Measurements from ENCODE around the gene PIGN. TPM values are rescaled to one million over a fixed set of nuclear protein-coding genes. Genes with fewer than 3 reads are reported as not detected.

PIGN gene
- total RNA-seq, 3 donors from 2014 or later (not counting 1 experiment from before 2014, with no cell fraction given) = 12.2 to 21.7 (median 20.1) TPM

GRCh38 chr18:62071071-62071470, 115.8 kb downstream of the PIGN start:
- H3K4me1 ChIP-seq (ENCODE audit: control insufficient read depth, insufficient read depth, low read length) = no peaks in the 10 kb centered on the region
- H3K4me1 Mint-ChIP-seq = no peaks in the 10 kb centered on the region
- H3K27ac ChIP-seq (ENCODE audit: low read length) = no peak overlapping the region
- no peaks in the 10 kb centered on the region for H3K27me3 ChIP-seq (ENCODE audit: control insufficient read depth, insufficient read depth, low read length)
- H3K36me3 ChIP-seq (ENCODE audit: control insufficient read depth, insufficient read depth, low read length) = no peaks in the 10 kb centered on the region
- no peak overlapping the region for H3K4me3 Mint-ChIP-seq
- H3K9me3 Mint-ChIP-seq = no peaks in the 10 kb centered on the region
- no peak for TF ChIP-seq CTCF (IDR thresholded peaks at IDR 0.05)
- H3K9me3 ChIP-seq (ENCODE audit: control insufficient read depth, insufficient read depth, low read length) = no peaks in the 10 kb centered on the region
- 96% methylated on average over 4 of the region's 4 CpGs for WGBS (ENCODE audit: insufficient coverage)
- DNase-seq (no peak), ATAC-seq (no peak)
- intact Hi-C loops (cut with micrococcal nuclease) = no loop called here
- H3K4me3 ChIP-seq (ENCODE audit: low read length) = no peak overlapping the region
- no peaks in the 10 kb centered on the region for H3K27me3 Mint-ChIP-seq (ENCODE audit: low read depth in 2 of 2)
- H3K36me3 Mint-ChIP-seq = no peaks in the 10 kb centered on the region
- no peak overlapping the region for H3K27ac Mint-ChIP-seq

GRCh38 chr18:62070302-62070701, 116.6 kb downstream of the PIGN start:
- no peaks in the 10 kb centered on the region for H3K36me3 ChIP-seq (ENCODE audit: control insufficient read depth, insufficient read depth, low read length)
- H3K27ac ChIP-seq (ENCODE audit: low read length) = no peak overlapping the region
- DNase-seq = no peak
- H3K27me3 ChIP-seq (ENCODE audit: control insufficient read depth, insufficient read depth, low read length) = no peaks in the 10 kb centered on the region
- H3K9me3 Mint-ChIP-seq = no peaks in the 10 kb centered on the region
- no peaks in the 10 kb centered on the region for H3K9me3 ChIP-seq (ENCODE audit: control insufficient read depth, insufficient read depth, low read length)
- H3K27ac Mint-ChIP-seq = no peak overlapping the region
- no peaks in the 10 kb centered on the region for H3K4me1 ChIP-seq (ENCODE audit: control insufficient read depth, insufficient read depth, low read length)
- no peaks in the 10 kb centered on the region for H3K4me1 Mint-ChIP-seq
- H3K4me3 Mint-ChIP-seq = no peak overlapping the region
- WGBS (ENCODE audit: insufficient coverage) = 100% methylated on average over 2 of the region's 2 CpGs
- intact Hi-C loops (cut with micrococcal nuclease) = no loop called here
- ATAC-seq = no peak
- no peak overlapping the region for H3K4me3 ChIP-seq (ENCODE audit: low read length)
- no peaks in the 10 kb centered on the region for H3K27me3 Mint-ChIP-seq (ENCODE audit: low read depth in 2 of 2)
- TF ChIP-seq CTCF (IDR thresholded peaks at IDR 0.05) = no peak
- H3K36me3 Mint-ChIP-seq = no peaks in the 10 kb centered on the region

- H3K27me3 Mint-ChIP-seq (ENCODE audit: low read depth in 2 of 2) = no peaks in the 10 kb centered on the region
- H3K4me1 Mint-ChIP-seq = no peaks in the 10 kb centered on the region
- no peaks in the 10 kb centered on the region for H3K9me3 Mint-ChIP-seq
- H3K4me3 ChIP-seq (ENCODE audit: low read length) = no peak overlapping the region
- ATAC-seq (no peak), DNase-seq (no peak)
- WGBS (ENCODE audit: insufficient coverage) = 100% methylated on average over 1 of the region's 2 CpGs
- H3K4me3 Mint-ChIP-seq = no peak overlapping the region
- H3K4me1 ChIP-seq (ENCODE audit: control insufficient read depth, insufficient read depth, low read length) = no peaks in the 10 kb centered on the region
- intact Hi-C loops (cut with micrococcal nuclease) = no loop called here
- H3K27ac Mint-ChIP-seq = no peak overlapping the region
- no peaks in the 10 kb centered on the region for H3K36me3 ChIP-seq (ENCODE audit: control insufficient read depth, insufficient read depth, low read length)
- H3K9me3 ChIP-seq (ENCODE audit: control insufficient read depth, insufficient read depth, low read length) = no peaks in the 10 kb centered on the region
- no peaks in the 10 kb centered on the region for H3K36me3 Mint-ChIP-seq
- no peak overlapping the region for H3K27ac ChIP-seq (ENCODE audit: low read length)
- TF ChIP-seq CTCF (IDR thresholded peaks at IDR 0.05) = no peak
- H3K27me3 ChIP-seq (ENCODE audit: control insufficient read depth, insufficient read depth, low read length) = no peaks in the 10 kb centered on the region
Measured at GRCh38 chr18:62069556-62069955, 117.3 kb downstream of the PIGN start.

- WGBS (ENCODE audit: insufficient coverage) = 94% methylated on average over 5 of the region's 5 CpGs
- no peak for TF ChIP-seq CTCF (IDR thresholded peaks at IDR 0.05)
- Histone ChIP-seq H3K9me3 (ENCODE audit: control insufficient read depth, insufficient read depth, low read length) (no peaks in the 10 kb centered on the region), H3K36me3 (ENCODE audit: control insufficient read depth, insufficient read depth, low read length) (no peaks in the 10 kb centered on the region), H3K4me3 (ENCODE audit: low read length) (no peak overlapping the region), H3K4me1 (ENCODE audit: control insufficient read depth, insufficient read depth, low read length) (no peaks in the 10 kb centered on the region), H3K27me3 (ENCODE audit: control insufficient read depth, insufficient read depth, low read length) (no peaks in the 10 kb centered on the region), H3K27ac (ENCODE audit: low read length) (no peak overlapping the region)
- Mint-ChIP-seq H3K4me3 (no peak overlapping the region), H3K9me3 (no peaks in the 10 kb centered on the region), H3K27ac (no peak overlapping the region), H3K27me3 (ENCODE audit: low read depth in 2 of 2) (no peaks in the 10 kb centered on the region), H3K4me1 (no peaks in the 10 kb centered on the region), H3K36me3 (no peaks in the 10 kb centered on the region)
- intact Hi-C loops (cut with micrococcal nuclease) = no loop called here
- DNase-seq (no peak), ATAC-seq (peak in 1 of 3 donors; percentile 35)
Measured at GRCh38 chr18:62066102-62066818, 120.6 kb downstream of the PIGN start.
